Measurements from ENCODE around the gene PGA5.
"Not testable (repeated sequence)": the region's sequence is repeated elsewhere in the genome, so short reads cannot be mapped to it uniquely, and the experiment has no call there.

The PGA5 gene

DNA sequence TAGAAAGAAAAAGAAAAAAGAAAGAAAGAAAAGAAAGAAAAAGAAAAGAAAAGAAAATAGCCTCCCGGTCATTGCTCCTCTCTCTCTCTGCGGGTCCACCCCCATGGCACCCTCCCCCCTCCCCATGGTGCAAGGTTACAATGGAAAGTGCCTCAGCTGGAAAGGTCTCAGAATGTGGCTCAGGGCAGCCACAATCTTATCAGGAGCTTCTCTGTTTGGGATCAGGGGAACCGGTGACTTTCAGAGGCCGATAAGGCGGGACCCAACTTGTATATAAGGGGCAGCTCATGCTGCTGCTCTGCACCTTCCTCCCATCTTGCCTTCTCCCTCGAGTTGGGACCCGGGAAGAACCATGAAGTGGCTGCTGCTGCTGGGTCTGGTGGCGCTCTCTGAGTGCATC lies at the start of gene PGA5:
TSS of gene PGA5 (plus strand) at position 301 of the 400 bp plus-strand sequence. CDS start at position 353, 52 bp downstream.
- not testable (repeated sequence) for DNase-seq

DNA sequence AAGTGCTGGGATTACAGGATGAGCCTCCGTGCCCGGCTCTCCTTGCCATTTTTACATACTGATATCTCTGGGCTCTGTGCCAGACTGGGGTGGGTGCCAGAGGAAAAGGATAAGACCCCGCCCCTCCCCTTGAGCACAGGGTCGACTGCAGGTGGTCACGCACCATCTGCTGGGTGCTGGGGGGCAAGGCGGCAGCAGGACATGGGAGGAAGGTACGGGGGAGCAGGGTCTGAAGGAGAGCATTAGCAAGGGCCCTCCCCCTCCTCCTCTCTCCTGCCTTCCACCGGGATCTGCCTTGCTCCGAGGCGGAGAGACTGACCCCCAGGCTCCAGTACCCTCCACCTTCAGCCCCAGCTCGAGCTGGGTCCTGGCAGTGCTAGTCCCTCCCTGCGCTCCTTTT lies 47.4 kb upstream of the PGA5 start:
- DNase-seq: no peak

DNA sequence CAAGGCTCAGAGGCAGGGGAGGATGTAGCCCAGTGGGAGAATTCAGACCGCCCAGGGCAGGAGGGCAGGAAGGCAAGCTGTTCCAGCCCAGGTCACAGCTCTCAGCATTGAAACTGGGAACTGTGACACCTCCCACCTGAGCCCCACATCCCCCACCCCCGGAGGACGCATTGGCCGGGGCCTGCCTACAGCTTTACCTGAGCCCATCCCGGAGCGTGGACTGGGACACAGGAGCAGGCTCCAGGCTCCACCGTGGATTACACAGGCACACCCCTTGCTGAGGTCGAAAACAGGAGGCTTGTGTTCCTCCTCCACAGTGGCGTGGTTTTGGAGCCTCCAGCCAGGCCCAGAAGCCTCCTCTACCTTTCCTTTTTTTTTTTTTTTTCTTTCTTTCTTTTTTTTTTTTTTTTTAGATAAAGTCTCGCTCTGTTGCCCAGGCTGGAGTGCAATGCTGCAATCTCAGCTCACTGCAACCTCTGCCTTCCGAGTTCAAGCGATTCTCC lies 46.8 kb upstream of the PGA5 start:
- no peak for DNase-seq

DNA sequence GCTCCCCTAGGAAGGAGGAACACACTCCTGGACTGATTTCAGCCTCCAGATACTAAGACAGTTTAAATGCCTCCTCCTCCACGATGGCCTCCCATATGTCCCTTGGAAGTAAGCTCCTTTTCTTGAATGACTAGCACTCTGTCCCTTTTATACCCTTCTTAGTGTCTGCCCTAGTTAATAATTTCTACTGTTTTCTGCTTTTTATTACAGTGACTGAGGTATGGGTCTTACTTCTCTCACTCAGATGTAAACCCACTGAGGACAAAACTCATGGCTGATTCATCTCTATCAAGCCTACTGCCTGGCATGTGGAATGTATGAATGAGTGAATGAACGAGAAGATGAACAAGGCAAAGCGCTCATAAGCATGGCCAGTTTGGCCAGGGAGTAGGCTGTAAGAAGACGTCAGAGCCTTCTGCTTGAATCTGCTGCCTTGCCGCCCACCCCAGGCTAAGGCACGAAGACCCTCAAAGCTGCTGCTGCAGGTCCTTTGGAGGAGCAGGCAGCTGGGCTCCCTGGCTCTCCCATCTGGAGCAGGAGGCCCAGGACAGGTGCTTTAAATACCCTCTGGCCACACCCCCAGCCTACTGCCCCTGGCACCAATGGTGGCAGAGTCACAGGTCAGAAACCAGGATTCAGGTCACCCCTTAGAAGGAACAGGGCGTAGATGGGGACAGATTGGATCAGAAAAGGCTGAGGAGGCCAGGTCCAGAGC lies 45.8 kb upstream of the PGA5 start:
- no peak for DNase-seq

DNA sequence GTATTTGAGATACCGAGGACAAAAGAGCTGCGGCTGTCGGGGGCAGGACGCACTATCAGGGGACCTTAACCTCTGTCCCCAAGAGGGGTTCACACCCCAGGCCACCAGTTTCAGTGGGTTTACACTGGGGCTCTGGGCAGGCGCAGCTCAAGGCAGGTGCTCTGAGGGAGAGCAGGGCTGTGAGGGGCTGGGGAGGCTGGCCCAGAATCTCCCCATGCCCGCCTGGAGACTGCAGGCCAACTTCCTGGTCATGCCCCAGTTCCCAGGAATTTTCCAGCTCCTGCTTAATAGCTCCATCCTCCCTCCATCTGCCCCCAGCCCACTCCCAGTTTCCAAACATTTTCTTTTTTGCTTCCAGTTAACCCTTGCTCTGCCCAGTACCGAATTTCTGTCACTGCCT lies 45.3 kb upstream of the PGA5 start:
- DNase-seq: no peak

DNA sequence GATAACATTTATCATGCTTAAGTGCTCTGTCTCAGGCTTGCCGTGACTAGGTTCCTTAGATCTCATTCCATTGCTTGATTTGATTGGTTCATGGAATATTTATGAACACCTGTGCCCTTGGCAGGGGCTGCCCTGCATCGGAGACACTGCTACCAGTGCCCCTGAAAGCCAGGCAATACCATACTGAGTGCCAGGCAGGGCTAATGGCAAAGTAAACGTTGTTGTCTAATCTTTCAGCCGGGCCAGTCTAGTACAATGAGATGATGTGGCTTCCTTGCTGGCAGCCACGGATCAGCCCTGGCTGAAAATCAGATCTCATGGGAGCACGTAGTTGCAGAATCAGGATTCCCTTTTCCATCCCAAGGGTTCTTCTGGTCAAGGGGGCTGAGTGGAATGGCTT lies 42.6 kb upstream of the PGA5 start:
- DNase-seq: no peak

DNA sequence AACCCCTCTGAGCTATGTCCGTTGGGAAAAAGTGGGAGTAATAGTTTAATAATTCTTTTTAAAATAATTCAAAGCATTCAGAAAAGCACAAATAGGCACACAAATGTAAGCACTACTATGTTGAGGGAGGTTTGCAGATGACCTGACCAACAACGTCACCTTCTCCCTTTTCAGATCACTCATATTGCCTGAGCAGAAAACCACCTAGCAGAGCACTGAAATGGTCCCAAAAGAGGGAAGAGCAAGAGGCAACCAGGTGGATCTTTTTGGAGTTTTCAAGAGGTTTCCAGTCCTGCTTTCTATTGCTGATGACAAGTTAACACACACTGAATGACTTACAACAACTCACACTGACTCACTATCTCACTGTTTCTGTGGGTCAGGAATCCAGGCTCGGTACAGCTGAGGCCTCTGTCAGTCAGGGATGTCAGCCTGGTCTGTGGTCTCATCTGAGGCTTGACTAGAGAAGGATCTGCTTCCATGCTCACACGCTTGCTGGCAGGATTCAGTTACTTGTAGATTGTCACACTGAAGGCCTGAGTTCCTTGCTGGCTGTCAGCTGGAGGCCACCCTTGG lies 41.9 kb upstream of the PGA5 start:
- no peak for DNase-seq

DNA sequence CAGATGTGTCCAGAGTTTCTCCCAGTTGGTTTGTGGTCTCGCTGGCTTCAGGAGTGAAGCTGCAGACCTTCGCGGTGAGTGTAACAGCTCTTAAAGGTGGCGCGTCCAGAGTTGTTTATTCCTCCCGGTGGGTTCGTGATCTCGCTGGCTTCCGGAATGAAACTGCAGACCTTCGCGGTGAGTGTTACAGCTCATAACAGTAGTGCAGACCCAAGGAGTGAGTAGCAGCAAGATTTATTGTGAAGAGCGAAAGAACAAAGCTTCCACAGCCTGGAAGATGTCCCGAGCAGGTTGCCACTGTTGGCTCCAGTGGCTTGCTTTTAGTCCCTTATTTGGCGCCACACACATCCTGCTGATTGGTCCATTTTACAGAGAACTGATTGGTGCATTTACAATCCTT lies 39.5 kb upstream of the PGA5 start:
- DNase-seq: no peak

DNA sequence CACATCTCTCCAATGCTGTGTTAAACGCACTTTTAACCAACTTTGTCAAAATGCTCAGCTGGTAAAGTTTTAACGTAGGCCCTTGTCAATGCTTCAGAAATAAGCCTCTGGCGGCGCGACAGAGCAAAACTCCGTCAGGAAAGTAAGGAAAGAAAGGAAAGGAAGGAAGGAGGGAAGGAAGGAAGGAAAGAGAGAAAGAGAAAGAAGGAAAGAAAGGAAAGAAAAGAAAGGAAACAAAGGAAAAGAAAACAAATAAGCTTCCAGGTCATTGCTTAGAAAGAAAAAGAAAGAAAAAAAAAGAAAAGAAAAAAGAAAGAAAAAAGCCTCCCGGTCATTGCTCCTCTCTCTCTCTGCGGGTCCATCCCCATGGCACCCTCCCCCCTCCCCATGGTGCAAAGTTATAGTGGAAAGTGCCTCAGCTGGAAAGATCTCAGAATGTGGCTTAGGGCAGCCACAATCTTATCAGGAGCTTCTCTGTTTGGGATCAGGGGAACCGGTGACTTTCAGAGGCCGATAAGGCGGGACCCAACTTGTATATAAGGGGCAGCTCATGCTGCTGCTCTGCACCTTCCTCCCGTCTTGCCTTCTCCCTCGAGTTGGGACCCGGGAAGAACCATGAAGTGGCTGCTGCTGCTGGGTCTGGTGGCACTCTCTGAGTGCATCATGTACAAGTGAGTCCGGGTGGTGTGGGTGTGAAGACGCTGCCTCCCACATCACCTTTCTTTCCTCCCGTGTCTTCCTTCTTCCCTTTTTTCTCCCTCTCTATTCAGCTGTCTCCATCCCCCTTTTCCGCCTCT lies 37.8 kb upstream of the PGA5 start, which contains the start of gene PGA3:
TSS of gene PGA3 (plus strand) at position 566 of the 797 bp plus-strand sequence. CDS start at position 616, 50 bp downstream.
- DNase-seq: not testable (repeated sequence)

DNA sequence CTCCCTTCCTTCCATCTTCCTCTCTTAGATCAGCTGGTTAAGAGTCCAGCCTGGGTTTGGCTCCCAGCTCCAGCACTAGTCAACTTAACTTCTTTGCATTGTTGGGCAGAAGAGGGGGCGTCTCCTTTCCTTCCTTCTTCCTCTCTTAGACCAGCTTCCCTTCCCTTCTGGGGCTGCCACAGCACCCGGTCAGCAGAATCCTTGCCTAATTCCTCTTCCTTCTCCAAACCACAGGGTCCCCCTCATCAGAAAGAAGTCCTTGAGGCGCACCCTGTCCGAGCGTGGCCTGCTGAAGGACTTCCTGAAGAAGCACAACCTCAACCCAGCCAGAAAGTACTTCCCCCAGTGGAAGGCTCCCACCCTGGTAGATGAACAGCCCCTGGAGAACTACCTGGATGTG lies 37.1 kb upstream of the PGA5 start:
- not testable (repeated sequence) for DNase-seq

DNA sequence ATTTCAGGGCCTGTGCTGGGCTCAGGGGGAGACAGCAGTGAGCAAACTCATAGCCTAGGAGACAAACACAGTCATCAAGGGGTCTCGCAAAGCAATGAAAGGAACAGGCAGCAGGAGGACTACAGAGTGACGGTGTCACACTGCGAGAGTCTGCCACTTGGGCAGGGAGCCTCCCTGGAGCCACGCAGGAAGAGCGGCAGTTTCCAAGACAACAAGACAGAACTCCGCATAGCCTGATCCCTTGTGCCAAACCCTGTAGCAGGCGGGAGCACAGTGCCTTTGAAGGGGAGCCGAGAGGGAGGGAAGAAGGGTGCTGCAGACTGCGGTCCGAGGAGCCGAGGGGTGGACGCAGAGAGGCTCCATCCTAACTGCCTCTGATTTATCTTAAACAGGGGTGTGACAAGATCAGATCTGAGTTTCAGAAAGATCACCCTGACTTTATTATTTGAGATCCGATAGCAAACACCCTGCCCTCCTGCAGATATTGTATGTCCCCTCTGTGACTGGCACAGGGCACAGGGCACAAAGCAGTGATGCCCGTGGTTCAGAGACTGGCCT lies 36.4 kb upstream of the PGA5 start:
- not testable (repeated sequence) for DNase-seq

DNA sequence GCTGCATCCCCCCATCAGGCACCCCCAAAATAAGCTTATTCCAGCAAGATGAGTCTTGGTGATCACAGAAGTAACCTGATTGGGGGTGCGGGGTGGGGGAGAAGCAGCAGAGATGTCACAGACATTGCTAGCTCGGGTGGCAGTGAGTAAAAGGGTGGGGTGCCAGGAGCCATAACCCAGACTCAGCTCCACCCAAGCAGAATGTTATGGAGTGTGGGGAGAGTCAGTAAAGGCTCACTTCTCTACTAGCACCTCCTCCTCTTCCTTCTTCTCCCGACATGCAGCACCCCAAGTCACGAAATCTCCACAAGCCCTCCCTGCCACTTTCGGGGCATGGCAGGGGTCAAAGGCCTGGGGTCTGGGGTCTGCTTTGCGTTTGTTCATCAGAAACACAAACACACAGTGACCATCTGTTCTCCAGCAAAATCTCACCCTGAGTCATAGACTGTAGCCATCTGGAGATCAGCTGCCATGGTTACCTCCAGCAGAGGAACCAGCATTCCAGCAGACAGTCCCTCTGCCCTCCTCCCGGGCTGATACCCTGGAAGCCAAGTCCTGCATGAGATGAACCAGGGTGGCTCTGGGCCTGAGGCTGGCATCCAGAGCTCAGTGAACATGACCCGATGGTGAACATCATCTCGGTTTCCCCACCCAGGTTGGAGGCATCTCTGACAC lies 33.2 kb upstream of the PGA5 start:
- DNase-seq: not testable (repeated sequence)

DNA sequence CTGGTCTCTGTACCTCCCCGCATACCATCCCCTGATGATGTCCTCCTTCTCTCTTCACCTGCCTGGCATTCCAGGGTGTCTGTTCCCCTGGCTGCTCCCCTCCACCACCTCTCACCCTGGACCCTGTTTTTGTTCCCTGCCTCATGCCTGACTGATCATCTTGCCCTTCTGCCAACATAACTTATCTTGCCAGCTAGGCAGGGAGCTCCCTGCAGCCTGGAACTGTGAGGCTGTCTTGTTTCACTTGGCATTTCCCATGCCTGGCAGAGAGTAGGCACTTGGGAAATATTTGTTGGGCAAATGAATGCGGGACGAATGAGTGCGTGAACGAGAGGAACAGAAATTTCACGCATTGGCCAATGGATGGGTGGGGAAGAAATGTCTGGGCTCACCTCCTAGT lies 30.3 kb upstream of the PGA5 start:
- DNase-seq: not testable (repeated sequence)

DNA sequence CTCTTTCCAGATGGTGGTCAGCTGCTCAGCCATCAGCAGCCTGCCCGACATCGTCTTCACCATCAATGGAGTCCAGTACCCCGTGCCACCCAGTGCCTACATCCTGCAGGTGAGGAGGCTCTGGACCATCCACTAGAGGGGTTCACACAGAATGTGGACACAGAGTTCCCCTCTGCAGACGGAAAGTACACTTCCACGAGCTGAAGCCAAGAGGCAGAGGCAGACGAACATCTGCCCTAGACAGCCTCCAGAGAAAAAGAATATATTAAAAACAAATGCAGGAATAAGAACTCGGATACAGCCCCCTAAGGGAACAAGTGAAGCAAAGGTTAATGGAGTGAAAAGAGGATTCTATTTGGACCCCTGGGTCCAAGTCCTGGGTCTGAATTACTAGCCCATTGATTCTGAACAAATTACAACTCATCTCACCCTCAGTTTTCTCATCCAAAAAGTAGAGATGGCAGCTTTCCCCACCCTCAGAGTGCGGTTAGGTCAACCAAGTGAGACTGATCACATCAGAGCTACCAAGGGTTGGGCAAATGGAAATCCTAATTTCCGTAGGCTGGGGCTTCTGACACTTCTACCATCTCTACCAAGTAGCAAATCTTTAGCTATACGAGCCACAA lies 29.5 kb upstream of the PGA5 start:
- not testable (repeated sequence) for DNase-seq

DNA sequence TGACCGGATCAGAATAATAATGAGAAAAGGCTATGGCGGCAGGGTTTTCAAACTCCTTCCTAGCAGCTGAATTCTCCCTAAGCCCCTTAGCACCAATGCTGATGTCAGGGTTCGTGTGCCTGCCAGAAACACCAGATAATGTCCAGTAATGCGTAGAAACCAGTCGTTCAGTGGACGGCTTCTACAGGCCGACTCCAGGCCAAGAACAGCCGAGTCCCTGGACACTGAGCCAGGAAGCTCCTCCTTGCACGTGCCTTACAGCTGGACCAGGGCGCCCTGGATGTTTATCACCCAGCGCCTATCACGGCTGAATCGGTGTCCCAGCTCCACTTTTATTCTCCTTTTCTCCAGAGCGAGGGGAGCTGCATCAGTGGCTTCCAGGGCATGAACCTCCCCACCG lies 28.8 kb upstream of the PGA5 start:
- DNase-seq: not testable (repeated sequence)

DNA sequence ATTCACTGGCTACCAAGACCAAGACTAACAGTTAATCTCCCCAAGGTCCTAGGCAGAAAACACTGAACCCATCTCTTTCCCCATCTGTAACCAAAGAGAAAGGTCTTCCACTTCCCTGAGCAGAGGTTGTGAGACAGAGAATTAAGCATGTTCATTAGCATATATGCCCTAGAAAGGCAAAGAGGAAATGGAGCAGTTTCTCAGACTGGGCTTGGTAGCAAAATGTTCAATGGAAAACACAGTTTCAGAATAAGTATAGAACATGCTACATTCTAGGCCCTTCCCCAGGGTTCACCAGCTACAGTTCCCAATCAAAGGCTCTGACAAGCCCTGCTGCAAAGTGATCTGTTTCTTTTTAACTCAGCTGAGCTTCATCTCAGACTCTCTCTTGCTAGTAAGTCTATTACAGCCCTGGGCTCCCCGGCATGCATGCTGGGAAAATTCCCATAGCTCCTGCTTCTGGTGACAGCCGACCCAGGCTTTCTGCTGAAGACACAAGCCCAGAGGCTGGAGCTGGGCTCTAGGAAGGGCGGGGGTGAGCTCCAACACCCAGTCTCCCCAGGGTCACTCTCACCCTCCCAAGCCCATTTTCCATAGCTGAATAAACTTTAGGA lies 27.2 kb upstream of the PGA5 start:
- DNase-seq: not testable (repeated sequence)

DNA sequence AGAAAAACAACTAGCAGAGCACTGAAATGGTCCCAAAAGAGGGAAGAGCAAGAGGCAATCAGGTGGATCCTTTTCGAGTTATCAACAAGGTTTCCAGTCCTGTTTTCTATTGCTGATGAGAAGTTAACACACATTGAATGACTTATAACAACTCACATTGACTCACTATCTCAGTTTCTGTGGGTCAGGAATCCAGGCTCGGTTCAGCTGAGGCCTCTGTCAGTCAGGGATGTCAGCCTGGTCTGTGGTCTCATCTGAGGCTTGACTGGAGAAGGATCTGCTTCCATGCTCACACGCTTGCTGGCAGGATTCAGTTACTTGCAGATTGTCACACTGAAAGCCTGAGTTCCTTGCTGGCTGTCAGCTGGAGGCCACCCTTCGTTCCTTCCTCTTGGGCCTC lies 22.7 kb upstream of the PGA5 start:
- not testable (repeated sequence) for DNase-seq

DNA sequence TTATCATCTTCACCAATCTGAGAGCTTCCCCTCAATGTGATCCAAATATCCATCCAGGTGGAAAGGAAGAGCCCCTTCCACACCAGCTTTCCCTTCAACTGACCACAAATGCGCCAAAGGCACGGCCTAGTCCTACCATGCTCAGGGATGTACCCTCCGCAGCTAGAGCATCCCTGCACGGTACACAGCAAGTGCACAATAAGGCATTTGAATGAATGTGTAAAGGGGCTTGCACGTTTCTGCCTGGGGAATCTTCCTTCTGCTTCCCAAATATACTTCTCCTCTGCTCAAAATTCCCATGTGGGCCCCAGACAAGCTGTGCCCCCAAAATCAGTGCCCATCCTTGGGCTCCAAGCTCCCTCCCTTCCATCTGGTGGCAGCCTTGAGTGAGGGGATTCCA lies 22.0 kb upstream of the PGA5 start:
- not testable (repeated sequence) for DNase-seq

DNA sequence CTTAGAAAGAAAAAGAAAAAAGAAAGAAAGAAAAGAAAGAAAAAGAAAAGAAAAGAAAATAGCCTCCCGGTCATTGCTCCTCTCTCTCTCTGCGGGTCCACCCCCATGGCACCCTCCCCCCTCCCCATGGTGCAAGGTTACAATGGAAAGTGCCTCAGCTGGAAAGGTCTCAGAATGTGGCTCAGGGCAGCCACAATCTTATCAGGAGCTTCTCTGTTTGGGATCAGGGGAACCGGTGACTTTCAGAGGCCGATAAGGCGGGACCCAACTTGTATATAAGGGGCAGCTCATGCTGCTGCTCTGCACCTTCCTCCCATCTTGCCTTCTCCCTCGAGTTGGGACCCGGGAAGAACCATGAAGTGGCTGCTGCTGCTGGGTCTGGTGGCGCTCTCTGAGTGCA lies 18.9 kb upstream of the PGA5 start, which contains the start of gene PGA4:
TSS of gene PGA4 (plus strand) at position 301 of the 400 bp plus-strand sequence. CDS start at position 355, 54 bp downstream.
- not testable (repeated sequence) for DNase-seq

DNA sequence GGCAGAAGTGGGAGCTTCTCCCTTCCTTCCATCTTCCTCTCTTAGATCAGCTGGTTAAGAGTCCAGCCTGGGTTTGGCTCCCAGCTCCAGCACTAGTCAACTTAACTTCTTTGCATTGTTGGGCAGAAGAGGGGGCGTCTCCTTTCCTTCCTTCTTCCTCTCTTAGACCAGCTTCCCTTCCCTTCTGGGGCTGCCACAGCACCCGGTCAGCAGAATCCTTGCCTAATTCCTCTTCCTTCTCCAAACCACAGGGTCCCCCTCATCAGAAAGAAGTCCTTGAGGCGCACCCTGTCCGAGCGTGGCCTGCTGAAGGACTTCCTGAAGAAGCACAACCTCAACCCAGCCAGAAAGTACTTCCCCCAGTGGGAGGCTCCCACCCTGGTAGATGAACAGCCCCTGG lies 18.3 kb upstream of the PGA5 start:
- DNase-seq: not testable (repeated sequence)

DNA sequence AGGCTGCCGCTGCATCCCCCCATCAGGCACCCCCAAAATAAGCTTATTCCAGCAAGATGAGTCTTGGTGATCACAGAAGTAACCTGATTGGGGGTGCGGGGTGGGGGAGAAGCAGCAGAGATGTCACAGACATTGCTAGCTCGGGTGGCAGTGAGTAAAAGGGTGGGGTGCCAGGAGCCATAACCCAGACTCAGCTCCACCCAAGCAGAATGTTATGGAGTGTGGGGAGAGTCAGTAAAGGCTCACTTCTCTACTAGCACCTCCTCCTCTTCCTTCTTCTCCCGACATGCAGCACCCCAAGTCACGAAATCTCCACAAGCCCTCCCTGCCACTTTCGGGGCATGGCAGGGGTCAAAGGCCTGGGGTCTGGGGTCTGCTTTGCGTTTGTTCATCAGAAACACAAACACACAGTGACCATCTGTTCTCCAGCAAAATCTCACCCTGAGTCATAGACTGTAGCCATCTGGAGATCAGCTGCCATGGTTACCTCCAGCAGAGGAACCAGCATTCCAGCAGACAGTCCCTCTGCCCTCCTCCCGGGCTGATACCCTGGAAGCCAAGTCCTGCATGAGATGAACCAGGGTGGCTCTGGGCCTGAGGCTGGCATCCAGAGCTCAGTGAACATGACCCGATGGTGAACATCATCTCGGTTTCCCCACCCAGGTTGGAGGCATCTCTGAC lies 14.4 kb upstream of the PGA5 start:
- not testable (repeated sequence) for DNase-seq
